Ectodermal cell (in vitro differentiated cells): ENCODE data around the gene PROCA1.

Experiments
- H3K27ac ChIP-seq: 2 replicates; pipeline ENCODE4 v1.7.0; 2013; ENCODE audit warnings: mild to moderate bottlenecking, low read depth, low read length; ENCODE audit not compliant: insufficient read depth, poor library complexity, severe bottlenecking
- H3K27me3 ChIP-seq: 2 replicates; pipeline ENCODE4 v1.7.0; 2013; ENCODE audit warnings: mild to moderate bottlenecking, low read length; ENCODE audit not compliant: insufficient read depth, control insufficient read depth, poor library complexity, severe bottlenecking
- H3K36me3 ChIP-seq: one replicate; pipeline ENCODE4 v1.7.0; 2013; ENCODE audit warnings: low read length; ENCODE audit not compliant: control insufficient read depth, insufficient read depth
- H3K4me1 ChIP-seq: one replicate; pipeline ENCODE4 v1.7.0; 2013; ENCODE audit warnings: low read length; ENCODE audit not compliant: control insufficient read depth, insufficient read depth
- H3K4me3 ChIP-seq: 2 replicates; pipeline ENCODE4 v1.7.0; 2013; ENCODE audit warnings: low read depth, low read length, control low read depth; ENCODE audit not compliant: insufficient read depth
- H3K9me3 ChIP-seq: 2 replicates; pipeline ENCODE4 v1.7.0; 2013; ENCODE audit warnings: mild to moderate bottlenecking, low read length, moderate library complexity; ENCODE audit not compliant: control insufficient read depth
- WGBS, 2 experiments: methylation state at CpG; one replicate each; pipeline ENCODE4 v1.1.7; 2013; ENCODE audit warnings: missing lambda C conversion rate in 2 of 2; 5-methylcytosine and 5-hydroxymethylcytosine counted together

The PROCA1 gene

GRCh38 chr17:28689011-28689410 is 22.7 kb downstream of the PROCA1 start:
- peaks cover 75% of the 10 kb centered on the region for H3K36me3 ChIP-seq
- H3K4me1 ChIP-seq, result no peaks in the 10 kb centered on the region
- H3K4me3 ChIP-seq, result no peak overlapping the region
- H3K27ac ChIP-seq, result no peak overlapping the region
- H3K27me3 ChIP-seq, result no peaks in the 10 kb centered on the region
- 94 to 98% methylated on average over 2 to 3 of the region's 3 CpGs for WGBS, 2 experiments
- H3K9me3 ChIP-seq, result no peaks in the 10 kb centered on the region

GRCh38 chr17:28688481-28688880 is 23.2 kb downstream of the PROCA1 start:
- H3K4me1 ChIP-seq, result no peaks in the 10 kb centered on the region
- no peak overlapping the region for H3K27ac ChIP-seq
- no peaks in the 10 kb centered on the region for H3K27me3 ChIP-seq
- H3K4me3 ChIP-seq, result no peak overlapping the region
- WGBS, 2 experiments, result 95 to 100% methylated on average over 4 of the region's 4 CpGs
- no peaks in the 10 kb centered on the region for H3K9me3 ChIP-seq
- peaks cover 73% of the 10 kb centered on the region for H3K36me3 ChIP-seq

- Histone ChIP-seq H3K4me1 (no peaks in the 10 kb centered on the region), H3K27ac (no peak overlapping the region), H3K27me3 (no peaks in the 10 kb centered on the region), H3K9me3 (no peaks in the 10 kb centered on the region), H3K36me3 (peaks cover 89% of the 10 kb centered on the region), H3K4me3 (no peak overlapping the region)
- 97 to 100% methylated on average over 4 of the region's 4 CpGs for WGBS, 2 experiments
Measured at GRCh38 chr17:28686296-28686695, 25.4 kb downstream of the PROCA1 start.

- Histone ChIP-seq H3K4me1 (no peaks in the 10 kb centered on the region), H3K4me3 (no peak overlapping the region), H3K27ac (no peak overlapping the region), H3K27me3 (no peaks in the 10 kb centered on the region), H3K36me3 (peaks cover 88% of the 10 kb centered on the region), H3K9me3 (no peaks in the 10 kb centered on the region)
- WGBS, 2 experiments, result 94% methylated on average over 5 of the region's 5 CpGs
Measured at GRCh38 chr17:28685366-28685765, 26.3 kb downstream of the PROCA1 start.

- peaks cover 85% of the 10 kb centered on the region for H3K36me3 ChIP-seq
- H3K27ac ChIP-seq, result no peak overlapping the region
Measured at GRCh38 chr17:28684963-28685362, 26.7 kb downstream of the PROCA1 start.

GRCh38 chr17:28682655-28683054 is 29.0 kb downstream of the PROCA1 start:
- Histone ChIP-seq H3K27me3 (no peaks in the 10 kb centered on the region), H3K27ac (no peak overlapping the region), H3K4me1 (no peaks in the 10 kb centered on the region), H3K36me3 (peaks cover 76% of the 10 kb centered on the region), H3K4me3 (no peak overlapping the region), H3K9me3 (no peaks in the 10 kb centered on the region)
- WGBS, 2 experiments, result 93 to 95% methylated on average over 11 of the region's 11 CpGs

More at GRCh38 chr17:28684963-28685362, 26.7 kb downstream of the PROCA1 start:
- H3K9me3 ChIP-seq, result no peaks in the 10 kb centered on the region
- WGBS, 2 experiments, result 95 to 96% methylated on average over 3 of the region's 3 CpGs
- H3K4me1 ChIP-seq, result no peaks in the 10 kb centered on the region
- no peak overlapping the region for H3K4me3 ChIP-seq
- H3K27me3 ChIP-seq, result no peaks in the 10 kb centered on the region

- H3K27me3 ChIP-seq, result no peaks in the 10 kb centered on the region
- peaks cover 75% of the 10 kb centered on the region for H3K36me3 ChIP-seq
- WGBS, 2 experiments, result 93 to 96% methylated on average over 7 of the region's 7 CpGs
- H3K27ac ChIP-seq, result no peak overlapping the region
- no peaks in the 10 kb centered on the region for H3K9me3 ChIP-seq
- H3K4me1 ChIP-seq, result no peaks in the 10 kb centered on the region
- no peak overlapping the region for H3K4me3 ChIP-seq
Measured at GRCh38 chr17:28675980-28676379, 35.7 kb downstream of the PROCA1 start.

GRCh38 chr17:28675490-28675889 is 36.2 kb downstream of the PROCA1 start:
- H3K4me1 ChIP-seq, result no peaks in the 10 kb centered on the region
- no peaks in the 10 kb centered on the region for H3K27me3 ChIP-seq
- H3K4me3 ChIP-seq, result no peak overlapping the region
- 87 to 94% methylated on average over 2 of the region's 3 CpGs for WGBS, 2 experiments
- no peaks in the 10 kb centered on the region for H3K9me3 ChIP-seq
- H3K27ac ChIP-seq, result no peak overlapping the region
- peaks cover 75% of the 10 kb centered on the region for H3K36me3 ChIP-seq

GRCh38 chr17:28669918-28670317 is 41.8 kb downstream of the PROCA1 start:
- peaks cover 46% of the 10 kb centered on the region for H3K36me3 ChIP-seq
- no peak overlapping the region for H3K27ac ChIP-seq
- peaks cover 6% of the 10 kb centered on the region for H3K4me1 ChIP-seq
- H3K27me3 ChIP-seq, result no peaks in the 10 kb centered on the region
- WGBS, 2 experiments, result 97 to 100% methylated on average over 1 of the region's 1 CpG
- H3K9me3 ChIP-seq, result no peaks in the 10 kb centered on the region
- no peak overlapping the region for H3K4me3 ChIP-seq

GRCh38 chr17:28667870-28668269 is 43.8 kb downstream of the PROCA1 start:
- H3K27ac ChIP-seq, result peak overlapping the region; percentile 50

GRCh38 chr17:28665994-28666393 is 45.7 kb downstream of the PROCA1 start:
- WGBS, 2 experiments, result 92 to 93% methylated on average over 2 of the region's 2 CpGs
- no peak overlapping the region for H3K4me3 ChIP-seq
- H3K36me3 ChIP-seq, result peaks cover 10% of the 10 kb centered on the region
- H3K27ac ChIP-seq, result peak overlapping the region; percentile 8
- H3K4me1 ChIP-seq, result peaks cover 12% of the 10 kb centered on the region
- H3K9me3 ChIP-seq, result no peaks in the 10 kb centered on the region
- H3K27me3 ChIP-seq, result no peaks in the 10 kb centered on the region

More at GRCh38 chr17:28667870-28668269, 43.8 kb downstream of the PROCA1 start:
- Histone ChIP-seq H3K27me3 (no peaks in the 10 kb centered on the region), H3K4me3 (no peak overlapping the region), H3K4me1 (peaks cover 12% of the 10 kb centered on the region), H3K36me3 (peaks cover 28% of the 10 kb centered on the region), H3K9me3 (no peaks in the 10 kb centered on the region)
- 83 to 90% methylated on average over 1 of the region's 1 CpG for WGBS, 2 experiments
